Tibial nerve (tissue), 3 donors: ENCODE measurements around the gene ATP8A2.

Experiments
- CTCF ChIP-seq, 5 experiments: fragments of 200-600 bp in 3 of 5; fragments of 450-650 bp in 2 of 5; sonication (generic) in 3 of 5; IDR thresholded peaks; one replicate each; pipeline ENCODE4 v1.5.1; 2016 to 2019; ENCODE audit warnings: antibody characterized with exemption in 5 of 5, mild to moderate bottlenecking in 3 of 5, moderate library complexity in 2 of 5
- POLR2A ChIP-seq, 2 donors: fragments of 450-650 bp; IDR thresholded peaks; one replicate each; pipeline ENCODE4 v1.6.1; 2017; ENCODE audit warnings: antibody characterized with exemption in 2 of 2, mild to moderate bottlenecking in 2 of 2, moderate library complexity in 2 of 2

DNA sequence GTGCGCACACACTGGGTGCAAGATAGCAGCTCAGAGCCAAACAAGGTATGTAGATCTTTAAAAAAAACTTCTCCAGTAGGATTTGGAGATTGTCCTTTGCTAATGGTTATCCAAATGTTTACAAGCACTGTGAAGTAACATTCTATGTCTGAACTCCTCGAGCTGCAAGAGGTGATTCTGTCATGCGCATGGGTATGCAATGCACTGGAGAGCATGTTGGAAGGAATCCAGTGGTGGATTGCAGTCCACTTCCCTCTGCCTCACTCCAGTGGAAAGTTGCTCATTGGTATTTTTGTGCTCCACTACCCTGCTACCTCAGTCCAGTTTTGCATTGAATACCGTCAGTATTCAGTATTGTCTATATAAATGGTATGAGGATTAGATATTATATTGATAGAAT lies 132.1 kb downstream of the ATP8A2 start:
- no peak for TF ChIP-seq CTCF (IDR thresholded peaks at IDR 0.05)
- no peak for TF ChIP-seq POLR2A (IDR thresholded peaks at IDR 0.05)
